HAP-1 (cell line): ENCODE results near the gene NEURL4.
"Not testable (repeated sequence)": the region's sequence is repeated elsewhere in the genome, so short reads cannot be mapped to it uniquely, and the experiment has no call there.

Source experiments
- DNase-seq, 2 experiments: peaks; one replicate each; pipeline ENCODE4 v3.0.0-alpha.2; 2016 to 2020; ENCODE audit warnings: low spot score in 2 of 2
- H3K27me3 ChIP-seq: fragments of 250-450 bp; sonication (Bioruptor Pico); 2 replicates; pipeline ENCODE4 v1.5.1; 2020; ENCODE audit warnings: low read depth, mild to moderate bottlenecking, moderate library complexity
- H3K36me3 ChIP-seq: fragments of 250-450 bp; sonication (Bioruptor Pico); replicated peaks from 2 replicates; pipeline ENCODE4 v1.5.1; 2020; ENCODE audit warnings: mild to moderate bottlenecking
- H3K4me1 ChIP-seq: fragments of 250-450 bp; sonication (Bioruptor Pico); 2 replicates; pipeline ENCODE4 v1.5.1; 2020; ENCODE audit warnings: mild to moderate bottlenecking
- H3K4me3 ChIP-seq: fragments of 250-450 bp; sonication (Bioruptor Pico); 2 replicates; pipeline ENCODE4 v1.5.1; 2020; ENCODE audit warnings: mild to moderate bottlenecking, moderate library complexity
- H3K9me3 ChIP-seq: fragments of 250-450 bp; sonication (Bioruptor Pico); 2 replicates; pipeline ENCODE4 v1.5.1; 2020; ENCODE audit warnings: mild to moderate bottlenecking, moderate library complexity
- in situ Hi-C: fragments of 300-500 bp; cut with MboI; formaldehyde crosslinking; loops from 3 replicates; pipeline ENCODE4 v1.14.3; 2020; ENCODE audit warnings: low sequenced_read_pairs, inconsistent platforms, mixed read lengths

The NEURL4 gene

GRCh38 chr17:7328840-7329373, at the start of gene NEURL4:
Gene NEURL4, minus strand, starts transcription at chr17:7329335. Its CDS starts 23 bp downstream, at chr17:7329312.
- H3K36me3 ChIP-seq = peaks cover 24% of the 10 kb centered on the region
- peaks cover 10% of the 10 kb centered on the region for H3K4me1 ChIP-seq
- no peaks in the 10 kb centered on the region for H3K27me3 ChIP-seq
- peak within 1 kb of the TSS; percentile 89 for H3K4me3 ChIP-seq
- H3K9me3 ChIP-seq = no peaks in the 10 kb centered on the region
- DNase-seq = no peak
- in situ Hi-C loops = no loop called here

- in situ Hi-C loops = no loop called here
- Histone ChIP-seq H3K4me3 (no peak overlapping the region), H3K4me1 (no peaks in the 10 kb centered on the region), H3K27me3 (no peaks in the 10 kb centered on the region), H3K36me3 (no peaks in the 10 kb centered on the region), H3K9me3 (peaks cover 3% of the 10 kb centered on the region; the same call in 1 of the 2 replicates)
- DNase-seq = no peak
Observed at GRCh38 chr17:7374353-7374752, 45.2 kb upstream of the NEURL4 start.

GRCh38 chr17:7370853-7371252, 41.7 kb upstream of the NEURL4 start:
- no peaks in the 10 kb centered on the region for H3K4me1 ChIP-seq
- DNase-seq = no peak
- in situ Hi-C loops = no loop called here

GRCh38 chr17:7369825-7370224, 40.7 kb upstream of the NEURL4 start:
- Histone ChIP-seq H3K4me1 (no peaks in the 10 kb centered on the region), H3K36me3 (no peaks in the 10 kb centered on the region), H3K4me3 (no peak overlapping the region), H3K27me3 (no peaks in the 10 kb centered on the region), H3K9me3 (no peaks in the 10 kb centered on the region)
- in situ Hi-C loops = no loop called here
- DNase-seq = no peak

More at GRCh38 chr17:7370853-7371252, 41.7 kb upstream of the NEURL4 start:
- H3K36me3 ChIP-seq = no peaks in the 10 kb centered on the region
- no peaks in the 10 kb centered on the region for H3K27me3 ChIP-seq
- no peak overlapping the region for H3K4me3 ChIP-seq
- H3K9me3 ChIP-seq = no peaks in the 10 kb centered on the region

- H3K9me3 ChIP-seq, H3K4me3 ChIP-seq, DNase-seq, H3K36me3 ChIP-seq, in situ Hi-C loops, H3K27me3 ChIP-seq, H3K4me1 ChIP-seq: not testable (repeated sequence)
Observed at GRCh38 chr17:7368599-7368994, 39.5 kb upstream of the NEURL4 start.

- in situ Hi-C loops = no loop called here
- H3K9me3 ChIP-seq = no peaks in the 10 kb centered on the region
- no peak for DNase-seq
Observed at GRCh38 chr17:7367918-7368598, 38.9 kb upstream of the NEURL4 start.

GRCh38 chr17:7367083-7367482, 37.9 kb upstream of the NEURL4 start:
- in situ Hi-C loops = no loop called here

More at GRCh38 chr17:7367918-7368598, 38.9 kb upstream of the NEURL4 start:
- H3K4me3 ChIP-seq = no peak overlapping the region
- no peaks in the 10 kb centered on the region for H3K36me3 ChIP-seq
- no peaks in the 10 kb centered on the region for H3K4me1 ChIP-seq
- H3K27me3 ChIP-seq = no peaks in the 10 kb centered on the region

GRCh38 chr17:7365963-7366362, 36.8 kb upstream of the NEURL4 start:
- DNase-seq, H3K27me3 ChIP-seq, H3K4me3 ChIP-seq, H3K36me3 ChIP-seq, in situ Hi-C loops, H3K9me3 ChIP-seq, H3K4me1 ChIP-seq: not testable (repeated sequence)

More at GRCh38 chr17:7367083-7367482, 37.9 kb upstream of the NEURL4 start:
- Histone ChIP-seq H3K27me3 (no peaks in the 10 kb centered on the region), H3K4me3 (no peak overlapping the region), H3K36me3 (no peaks in the 10 kb centered on the region), H3K9me3 (no peaks in the 10 kb centered on the region), H3K4me1 (no peaks in the 10 kb centered on the region)
- DNase-seq = no peak

- no peaks in the 10 kb centered on the region for H3K9me3 ChIP-seq
- no peak overlapping the region for H3K4me3 ChIP-seq
- no peaks in the 10 kb centered on the region for H3K4me1 ChIP-seq
- no peak for DNase-seq
- H3K36me3 ChIP-seq = no peaks in the 10 kb centered on the region
- in situ Hi-C loops = no loop called here
- H3K27me3 ChIP-seq = no peaks in the 10 kb centered on the region
Observed at GRCh38 chr17:7363311-7363710, 34.2 kb upstream of the NEURL4 start.

GRCh38 chr17:7361906-7362305, 32.8 kb upstream of the NEURL4 start:
- no peak for DNase-seq
- no peaks in the 10 kb centered on the region for H3K27me3 ChIP-seq
- no peaks in the 10 kb centered on the region for H3K9me3 ChIP-seq
- no peaks in the 10 kb centered on the region for H3K4me1 ChIP-seq
- in situ Hi-C loops = no loop called here
- no peaks in the 10 kb centered on the region for H3K36me3 ChIP-seq
- no peak overlapping the region for H3K4me3 ChIP-seq

GRCh38 chr17:7357381-7357780, 28.2 kb upstream of the NEURL4 start:
- Histone ChIP-seq H3K36me3 (no peaks in the 10 kb centered on the region), H3K4me3 (no peak overlapping the region)
- in situ Hi-C loops = no loop called here

GRCh38 chr17:7356756-7357155, 27.6 kb upstream of the NEURL4 start:
- in situ Hi-C loops = no loop called here
- H3K4me1 ChIP-seq = peaks cover 3% of the 10 kb centered on the region; the same call in 1 of the 2 replicates
- no peaks in the 10 kb centered on the region for H3K9me3 ChIP-seq
- H3K4me3 ChIP-seq = no peak overlapping the region
- no peak for DNase-seq
- no peaks in the 10 kb centered on the region for H3K27me3 ChIP-seq
- H3K36me3 ChIP-seq = no peaks in the 10 kb centered on the region

More at GRCh38 chr17:7357381-7357780, 28.2 kb upstream of the NEURL4 start:
- peaks cover 3% of the 10 kb centered on the region; the same call in 1 of the 2 replicates for H3K4me1 ChIP-seq
- H3K27me3 ChIP-seq = no peaks in the 10 kb centered on the region
- no peak for DNase-seq
- no peaks in the 10 kb centered on the region for H3K9me3 ChIP-seq

- Histone ChIP-seq H3K9me3 (no peaks in the 10 kb centered on the region), H3K4me3 (no peak overlapping the region), H3K4me1 (peaks cover 3% of the 10 kb centered on the region; the same call in 1 of the 2 replicates), H3K36me3 (no peaks in the 10 kb centered on the region), H3K27me3 (no peaks in the 10 kb centered on the region)
- DNase-seq = peak; percentile 80 to 95
- in situ Hi-C loops = no loop called here
Observed at GRCh38 chr17:7356072-7356549, 27.0 kb upstream of the NEURL4 start.

- Histone ChIP-seq H3K27me3 (no peaks in the 10 kb centered on the region), H3K4me3 (no peak overlapping the region), H3K36me3 (no peaks in the 10 kb centered on the region), H3K9me3 (no peaks in the 10 kb centered on the region), H3K4me1 (peaks cover 3% of the 10 kb centered on the region; the same call in 1 of the 2 replicates)
- in situ Hi-C loops = no loop called here
- DNase-seq = no peak
Observed at GRCh38 chr17:7355573-7355972, 26.4 kb upstream of the NEURL4 start.
